GM23338 (cell line): ENCODE results near the gene SMOC2.

Source experiments
- CREB1 ChIP-seq: fragments of 250-450 bp; sonication (Bioruptor Pico); IDR thresholded peaks from 2 replicates; pipeline ENCODE4 v1.5.0; 2020; ENCODE audit warnings: low read depth, mild to moderate bottlenecking, moderate library complexity
- EZH2 ChIP-seq: fragments of 200-600 bp; sonication (generic); IDR thresholded peaks from one replicate; pipeline ENCODE4 v1.8.0; 2017; ENCODE audit warnings: antibody characterized with exemption, mild to moderate bottlenecking, low read depth; ENCODE audit not compliant: unreplicated experiment
- EZH2phosphoT487 ChIP-seq: fragments of 200-600 bp; sonication (generic); IDR thresholded peaks from one replicate; pipeline ENCODE4 v1.8.1; 2018; ENCODE audit warnings: antibody characterized with exemption; ENCODE audit not compliant: unreplicated experiment
- JUNB ChIP-seq: IDR thresholded peaks from one replicate; pipeline ENCODE4 v1.6.1; 2016; ENCODE audit warnings: antibody characterized with exemption; ENCODE audit not compliant: unreplicated experiment
- NANOG ChIP-seq: IDR thresholded peaks from 2 replicates; pipeline ENCODE4 v1.6.1; 2016; ENCODE audit warnings: antibody characterized with exemption, borderline replicate concordance
- POLR2AphosphoS5 ChIP-seq: IDR thresholded peaks from 2 replicates; pipeline ENCODE4 v1.6.1; 2016; ENCODE audit warnings: antibody characterized with exemption, low read depth
- STAT1 ChIP-seq: IDR thresholded peaks from one replicate; pipeline ENCODE4 v1.6.1; 2016; ENCODE audit warnings: antibody characterized with exemption; ENCODE audit not compliant: unreplicated experiment
- ZNF114 ChIP-seq: fragments of 250-450 bp; sonication (Bioruptor Pico); IDR thresholded peaks from 2 replicates; pipeline ENCODE4 v1.5.0; 2020; ENCODE audit warnings: mild to moderate bottlenecking, moderate library complexity
- ZNF331 ChIP-seq: fragments of 250-450 bp; sonication (Bioruptor Pico); IDR thresholded peaks from 2 replicates; pipeline ENCODE4 v1.5.0; 2020; ENCODE audit warnings: low read depth, mild to moderate bottlenecking, moderate library complexity
- TF ChIP-seq, protein P1 (sequence below), 2 experiments: fragments of 200-600 bp in 1 of 2; sonication (generic) in 1 of 2; conservative IDR thresholded peaks; 2 replicates each; pipeline versions ENCODE4 v1.5.1 to v1.6.1; 2016 to 2017; ENCODE audit warnings: antibody characterized with exemption in 2 of 2, low read depth in 2 of 2, mild to moderate bottlenecking in 2 of 2, moderate library complexity in 1 of 2
- TF ChIP-seq, protein P2 (sequence below): IDR thresholded peaks from one replicate; pipeline ENCODE4 v1.6.1; 2018; ENCODE audit warnings: antibody characterized with exemption; ENCODE audit not compliant: unreplicated experiment
- TF ChIP-seq, protein P3 (sequence below): IDR thresholded peaks from 2 replicates; pipeline ENCODE4 v1.6.1; 2016; ENCODE audit warnings: antibody characterized with exemption
- TF ChIP-seq, protein P4 (sequence below): fragments of 250-450 bp; sonication (Bioruptor Pico); IDR thresholded peaks from 2 replicates; pipeline ENCODE4 v1.5.0; 2020; ENCODE audit warnings: mild to moderate bottlenecking, moderate library complexity

DNA sequence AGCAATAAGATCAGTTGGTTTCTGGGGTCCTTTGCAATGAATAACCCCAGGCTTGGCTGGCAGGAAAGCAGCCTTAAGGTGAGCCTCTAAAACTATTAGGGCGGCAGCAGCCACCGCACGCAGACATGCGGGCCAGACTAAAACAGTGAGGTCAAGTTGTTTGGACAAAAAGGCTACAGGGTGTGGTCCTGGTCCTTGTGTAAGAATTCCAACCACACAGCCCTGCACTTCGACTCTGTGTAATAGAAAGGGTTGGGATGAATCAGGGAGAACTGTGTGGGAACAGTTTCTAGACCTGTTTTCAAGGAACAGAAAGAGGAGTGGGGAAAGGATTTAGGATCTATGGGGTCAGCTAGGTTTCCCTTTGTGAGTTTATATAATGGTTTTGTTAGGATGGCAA is 237.6 kb downstream of the SMOC2 start:
- TF ChIP-seq, protein P1, sequence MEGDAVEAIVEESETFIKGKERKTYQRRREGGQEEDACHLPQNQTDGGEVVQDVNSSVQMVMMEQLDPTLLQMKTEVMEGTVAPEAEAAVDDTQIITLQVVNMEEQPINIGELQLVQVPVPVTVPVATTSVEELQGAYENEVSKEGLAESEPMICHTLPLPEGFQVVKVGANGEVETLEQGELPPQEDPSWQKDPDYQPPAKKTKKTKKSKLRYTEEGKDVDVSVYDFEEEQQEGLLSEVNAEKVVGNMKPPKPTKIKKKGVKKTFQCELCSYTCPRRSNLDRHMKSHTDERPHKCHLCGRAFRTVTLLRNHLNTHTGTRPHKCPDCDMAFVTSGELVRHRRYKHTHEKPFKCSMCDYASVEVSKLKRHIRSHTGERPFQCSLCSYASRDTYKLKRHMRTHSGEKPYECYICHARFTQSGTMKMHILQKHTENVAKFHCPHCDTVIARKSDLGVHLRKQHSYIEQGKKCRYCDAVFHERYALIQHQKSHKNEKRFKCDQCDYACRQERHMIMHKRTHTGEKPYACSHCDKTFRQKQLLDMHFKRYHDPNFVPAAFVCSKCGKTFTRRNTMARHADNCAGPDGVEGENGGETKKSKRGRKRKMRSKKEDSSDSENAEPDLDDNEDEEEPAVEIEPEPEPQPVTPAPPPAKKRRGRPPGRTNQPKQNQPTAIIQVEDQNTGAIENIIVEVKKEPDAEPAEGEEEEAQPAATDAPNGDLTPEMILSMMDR (conservative IDR thresholded peaks at IDR 0.05; ENCODE audit: low read depth in 2 of 2), result no peak
- no peak for TF ChIP-seq EZH2phosphoT487
- no peak for TF ChIP-seq ZNF331 (CRISPR knock-in tag)
- no peak for TF ChIP-seq EZH2
- no peak for TF ChIP-seq POLR2AphosphoS5
- no peak for TF ChIP-seq JUNB
- TF ChIP-seq NANOG, result no peak
- no peak for TF ChIP-seq STAT1
- TF ChIP-seq, protein P2, sequence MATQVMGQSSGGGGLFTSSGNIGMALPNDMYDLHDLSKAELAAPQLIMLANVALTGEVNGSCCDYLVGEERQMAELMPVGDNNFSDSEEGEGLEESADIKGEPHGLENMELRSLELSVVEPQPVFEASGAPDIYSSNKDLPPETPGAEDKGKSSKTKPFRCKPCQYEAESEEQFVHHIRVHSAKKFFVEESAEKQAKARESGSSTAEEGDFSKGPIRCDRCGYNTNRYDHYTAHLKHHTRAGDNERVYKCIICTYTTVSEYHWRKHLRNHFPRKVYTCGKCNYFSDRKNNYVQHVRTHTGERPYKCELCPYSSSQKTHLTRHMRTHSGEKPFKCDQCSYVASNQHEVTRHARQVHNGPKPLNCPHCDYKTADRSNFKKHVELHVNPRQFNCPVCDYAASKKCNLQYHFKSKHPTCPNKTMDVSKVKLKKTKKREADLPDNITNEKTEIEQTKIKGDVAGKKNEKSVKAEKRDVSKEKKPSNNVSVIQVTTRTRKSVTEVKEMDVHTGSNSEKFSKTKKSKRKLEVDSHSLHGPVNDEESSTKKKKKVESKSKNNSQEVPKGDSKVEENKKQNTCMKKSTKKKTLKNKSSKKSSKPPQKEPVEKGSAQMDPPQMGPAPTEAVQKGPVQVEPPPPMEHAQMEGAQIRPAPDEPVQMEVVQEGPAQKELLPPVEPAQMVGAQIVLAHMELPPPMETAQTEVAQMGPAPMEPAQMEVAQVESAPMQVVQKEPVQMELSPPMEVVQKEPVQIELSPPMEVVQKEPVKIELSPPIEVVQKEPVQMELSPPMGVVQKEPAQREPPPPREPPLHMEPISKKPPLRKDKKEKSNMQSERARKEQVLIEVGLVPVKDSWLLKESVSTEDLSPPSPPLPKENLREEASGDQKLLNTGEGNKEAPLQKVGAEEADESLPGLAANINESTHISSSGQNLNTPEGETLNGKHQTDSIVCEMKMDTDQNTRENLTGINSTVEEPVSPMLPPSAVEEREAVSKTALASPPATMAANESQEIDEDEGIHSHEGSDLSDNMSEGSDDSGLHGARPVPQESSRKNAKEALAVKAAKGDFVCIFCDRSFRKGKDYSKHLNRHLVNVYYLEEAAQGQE, result no peak
- TF ChIP-seq, protein P3, sequence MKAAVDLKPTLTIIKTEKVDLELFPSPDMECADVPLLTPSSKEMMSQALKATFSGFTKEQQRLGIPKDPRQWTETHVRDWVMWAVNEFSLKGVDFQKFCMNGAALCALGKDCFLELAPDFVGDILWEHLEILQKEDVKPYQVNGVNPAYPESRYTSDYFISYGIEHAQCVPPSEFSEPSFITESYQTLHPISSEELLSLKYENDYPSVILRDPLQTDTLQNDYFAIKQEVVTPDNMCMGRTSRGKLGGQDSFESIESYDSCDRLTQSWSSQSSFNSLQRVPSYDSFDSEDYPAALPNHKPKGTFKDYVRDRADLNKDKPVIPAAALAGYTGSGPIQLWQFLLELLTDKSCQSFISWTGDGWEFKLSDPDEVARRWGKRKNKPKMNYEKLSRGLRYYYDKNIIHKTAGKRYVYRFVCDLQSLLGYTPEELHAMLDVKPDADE, result no peak
- no peak for TF ChIP-seq CREB1 (CRISPR knock-in tag)
- no peak for TF ChIP-seq ZNF114 (CRISPR knock-in tag)
- TF ChIP-seq, protein P4, sequence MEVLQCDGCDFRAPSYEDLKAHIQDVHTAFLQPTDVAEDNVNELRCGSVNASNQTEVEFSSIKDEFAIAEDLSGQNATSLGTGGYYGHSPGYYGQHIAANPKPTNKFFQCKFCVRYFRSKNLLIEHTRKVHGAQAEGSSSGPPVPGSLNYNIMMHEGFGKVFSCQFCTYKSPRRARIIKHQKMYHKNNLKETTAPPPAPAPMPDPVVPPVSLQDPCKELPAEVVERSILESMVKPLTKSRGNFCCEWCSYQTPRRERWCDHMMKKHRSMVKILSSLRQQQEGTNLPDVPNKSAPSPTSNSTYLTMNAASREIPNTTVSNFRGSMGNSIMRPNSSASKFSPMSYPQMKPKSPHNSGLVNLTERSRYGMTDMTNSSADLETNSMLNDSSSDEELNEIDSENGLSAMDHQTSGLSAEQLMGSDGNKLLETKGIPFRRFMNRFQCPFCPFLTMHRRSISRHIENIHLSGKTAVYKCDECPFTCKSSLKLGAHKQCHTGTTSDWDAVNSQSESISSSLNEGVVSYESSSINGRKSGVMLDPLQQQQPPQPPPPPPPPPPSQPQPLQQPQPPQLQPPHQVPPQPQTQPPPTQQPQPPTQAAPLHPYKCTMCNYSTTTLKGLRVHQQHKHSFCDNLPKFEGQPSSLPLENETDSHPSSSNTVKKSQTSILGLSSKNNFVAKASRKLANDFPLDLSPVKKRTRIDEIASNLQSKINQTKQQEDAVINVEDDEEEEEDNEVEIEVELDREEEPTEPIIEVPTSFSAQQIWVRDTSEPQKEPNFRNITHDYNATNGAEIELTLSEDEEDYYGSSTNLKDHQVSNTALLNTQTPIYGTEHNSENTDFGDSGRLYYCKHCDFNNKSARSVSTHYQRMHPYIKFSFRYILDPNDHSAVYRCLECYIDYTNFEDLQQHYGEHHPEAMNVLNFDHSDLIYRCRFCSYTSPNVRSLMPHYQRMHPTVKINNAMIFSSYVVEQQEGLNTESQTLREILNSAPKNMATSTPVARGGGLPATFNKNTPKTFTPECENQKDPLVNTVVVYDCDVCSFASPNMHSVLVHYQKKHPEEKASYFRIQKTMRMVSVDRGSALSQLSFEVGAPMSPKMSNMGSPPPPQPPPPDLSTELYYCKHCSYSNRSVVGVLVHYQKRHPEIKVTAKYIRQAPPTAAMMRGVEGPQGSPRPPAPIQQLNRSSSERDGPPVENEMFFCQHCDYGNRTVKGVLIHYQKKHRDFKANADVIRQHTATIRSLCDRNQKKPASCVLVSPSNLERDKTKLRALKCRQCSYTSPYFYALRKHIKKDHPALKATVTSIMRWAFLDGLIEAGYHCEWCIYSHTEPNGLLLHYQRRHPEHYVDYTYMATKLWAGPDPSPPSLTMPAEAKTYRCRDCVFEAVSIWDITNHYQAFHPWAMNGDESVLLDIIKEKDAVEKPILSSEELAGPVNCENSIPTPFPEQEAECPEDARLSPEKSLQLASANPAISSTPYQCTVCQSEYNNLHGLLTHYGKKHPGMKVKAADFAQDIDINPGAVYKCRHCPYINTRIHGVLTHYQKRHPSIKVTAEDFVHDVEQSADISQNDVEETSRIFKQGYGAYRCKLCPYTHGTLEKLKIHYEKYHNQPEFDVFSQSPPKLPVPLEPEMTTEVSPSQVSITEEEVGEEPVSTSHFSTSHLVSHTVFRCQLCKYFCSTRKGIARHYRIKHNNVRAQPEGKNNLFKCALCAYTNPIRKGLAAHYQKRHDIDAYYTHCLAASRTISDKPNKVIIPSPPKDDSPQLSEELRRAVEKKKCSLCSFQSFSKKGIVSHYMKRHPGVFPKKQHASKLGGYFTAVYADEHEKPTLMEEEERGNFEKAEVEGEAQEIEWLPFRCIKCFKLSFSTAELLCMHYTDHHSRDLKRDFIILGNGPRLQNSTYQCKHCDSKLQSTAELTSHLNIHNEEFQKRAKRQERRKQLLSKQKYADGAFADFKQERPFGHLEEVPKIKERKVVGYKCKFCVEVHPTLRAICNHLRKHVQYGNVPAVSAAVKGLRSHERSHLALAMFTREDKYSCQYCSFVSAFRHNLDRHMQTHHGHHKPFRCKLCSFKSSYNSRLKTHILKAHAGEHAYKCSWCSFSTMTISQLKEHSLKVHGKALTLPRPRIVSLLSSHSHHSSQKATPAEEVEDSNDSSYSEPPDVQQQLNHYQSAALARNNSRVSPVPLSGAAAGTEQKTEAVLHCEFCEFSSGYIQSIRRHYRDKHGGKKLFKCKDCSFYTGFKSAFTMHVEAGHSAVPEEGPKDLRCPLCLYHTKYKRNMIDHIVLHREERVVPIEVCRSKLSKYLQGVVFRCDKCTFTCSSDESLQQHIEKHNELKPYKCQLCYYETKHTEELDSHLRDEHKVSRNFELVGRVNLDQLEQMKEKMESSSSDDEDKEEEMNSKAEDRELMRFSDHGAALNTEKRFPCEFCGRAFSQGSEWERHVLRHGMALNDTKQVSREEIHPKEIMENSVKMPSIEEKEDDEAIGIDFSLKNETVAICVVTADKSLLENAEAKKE (CRISPR knock-in tag), result no peak
